K562 (cell line): ENCODE results near the gene RPL28. TPM values are rescaled to one million over a fixed set of nuclear protein-coding genes. Genes with fewer than 3 reads are reported as not detected.

ENCODE experiments used
- CEBPG ChIP-seq, 3 experiments: fragments of 200-800 bp in 1 of 3; sonication (Bioruptor generic) in 1 of 3; sonication (generic) in 1 of 3; formaldehyde crosslinking in 1 of 3; IDR thresholded peaks in 2 of 3; conservative IDR thresholded peaks in 1 of 3; 2 replicates each; pipeline versions ENCODE4 v1.6.1 to v1.8.0; 2016 to 2022; ENCODE audit warnings: missing compliant biosample characterization in 2 of 3, missing genetic modification characterization in 2 of 3, mild to moderate bottlenecking in 1 of 3, missing genetic modification reagents in 1 of 3
- CUX1 ChIP-seq: fragments of 200-800 bp; sonication (Bioruptor generic); IDR thresholded peaks from 2 replicates; pipeline ENCODE4 v1.6.1; 2016; ENCODE audit warnings: missing genetic modification characterization, missing compliant biosample characterization
- E4F1 ChIP-seq: fragments of 250-450 bp; sonication (Bioruptor Pico); IDR thresholded peaks from 2 replicates; pipeline ENCODE4 v1.5.0; 2021; ENCODE audit warnings: mild to moderate bottlenecking, borderline replicate concordance
- ESRRB ChIP-seq: fragments of 250-450 bp; sonication (Bioruptor Pico); IDR thresholded peaks from 2 replicates; pipeline ENCODE4 v1.5.0; 2020; ENCODE audit warnings: mild to moderate bottlenecking, moderate library complexity, borderline replicate concordance
- FOXO4 ChIP-seq: fragments of 450-650 bp; formaldehyde crosslinking; IDR thresholded peaks from 2 replicates; pipeline ENCODE4 v1.4.0; 2020; ENCODE audit warnings: mild to moderate bottlenecking, moderate library complexity
- GTF2B ChIP-seq: IDR thresholded peaks from 2 replicates; pipeline ENCODE4 v1.6.1; 2011; ENCODE audit not compliant: insufficient read length; ENCODE audit errors: extremely low read depth
- IRF1 ChIP-seq: sonication (generic); formaldehyde crosslinking; IDR thresholded peaks from 2 replicates; pipeline ENCODE4 v1.8.0; 2022; ENCODE audit warnings: missing genetic modification reagents, mild to moderate bottlenecking, borderline replicate concordance
- KLF10 ChIP-seq: fragments of 250-450 bp; sonication (Bioruptor Pico); IDR thresholded peaks from 2 replicates; pipeline ENCODE4 v1.6.1; 2021; ENCODE audit warnings: matching md5 sums
- MTA2 ChIP-seq: fragments of 450-650 bp; IDR thresholded peaks from 2 replicates; pipeline ENCODE4 v1.6.1; 2016; ENCODE audit warnings: low read depth
- NFE2 ChIP-seq: IDR thresholded peaks from 2 replicates; pipeline ENCODE4 v1.6.1; 2014; ENCODE audit warnings: antibody characterized with exemption, low read depth
- POU5F1 ChIP-seq: fragments of 150-350 bp; IDR thresholded peaks from 2 replicates; pipeline ENCODE4 v1.6.1; 2014; ENCODE audit warnings: borderline replicate concordance, low read length, low read depth, mild to moderate bottlenecking; ENCODE audit not compliant: partially characterized antibody
- RBM25 ChIP-seq: fragments of 200-400 bp; formaldehyde crosslinking; IDR thresholded peaks from 2 replicates; pipeline ENCODE4 v1.6.1; 2018; ENCODE audit warnings: low read length, low read depth, moderate library complexity; ENCODE audit not compliant: severe bottlenecking
- RBM34 ChIP-seq: fragments of 200-400 bp; formaldehyde crosslinking; IDR thresholded peaks from 2 replicates; pipeline ENCODE4 v1.6.1; 2018; ENCODE audit warnings: low read length, borderline replicate concordance; ENCODE audit not compliant: insufficient read depth
- SMARCB1 ChIP-seq: IDR thresholded peaks from 2 replicates; pipeline ENCODE4 v1.6.1; 2011; ENCODE audit warnings: improper control_type of control experiment, low read depth; ENCODE audit not compliant: insufficient read length
- SUPT5H ChIP-seq: fragments of 450-650 bp; IDR thresholded peaks from 2 replicates; pipeline ENCODE4 v1.6.1; 2016
- TAF7 ChIP-seq: fragments of 450-650 bp; IDR thresholded peaks from 2 replicates; pipeline ENCODE4 v1.6.1; 2016; ENCODE audit warnings: missing genetic modification characterization, missing compliant biosample characterization
- polyA plus RNA-seq, 8 experiments: library from polyadenylated mRNA; depleted of rRNA in 4 of 8; stranded (reverse) in 5 of 8; unstranded in 3 of 8; fragments of >200 nt; fragmentation: Nextera tagmentation in 2 of 8; fragmentation: Illumina TruSeq in 1 of 8; extraction: Ambion mirVana in 2 of 8; extraction: Trizol in 1 of 8; gene quantifications; 2 replicates each; pipeline versions ENCODE4 v1.2.1 to v1.2.3, GENCODE V29; 2011 to 2014; ENCODE audit warnings: inconsistent platforms in 1 of 8, missing spikeins in 1 of 8
- total RNA-seq, 7 experiments: library from RNA; depleted of rRNA in 6 of 7; stranded (reverse); fragments of >200 nt in 6 of 7; fragmentation: Illumina TruSeq in 2 of 7; extraction: Trizol in 2 of 7; gene quantifications; 2 replicates each; pipeline versions ENCODE4 v1.2.1 to v1.2.3, GENCODE V29; 2011 to 2021; ENCODE audit warnings: low replicate concordance in 1 of 7

RPL28 gene
- total and polyA plus RNA-seq, 9 of the 15 experiments (the other 6 are each of a cell fraction or from before 2014, with no cell fraction given) = 124 to 3,106 (median 622) TPM

- TF ChIP-seq FOXO4 (no peak), SUPT5H (peak; percentile 67; the same call in 1 of the 2 replicates), GTF2B (no peak), CEBPG (CRISPR knock-in tag; IDR thresholded peaks at IDR 0.05) (0 out of 2 replicates have a peak, but pooled peaks have one; percentile 33), CEBPG (tag; conservative IDR thresholded peaks at IDR 0.05 in 1 of 2, IDR thresholded peaks at IDR 0.05 in 1 of 2) (no peak), TAF7 (tag) (no peak), ESRRB (no peak), CUX1 (CRISPR knock-in tag) (no peak), RBM25 (no peak), MTA2 (no peak), IRF1 (CRISPR knock-in tag) (no peak), KLF10 (no peak), E4F1 (CRISPR knock-in tag) (no peak), RBM34 (no peak), POU5F1 (no peak), NFE2 (no peak), SMARCB1 (no peak)
Observed at GRCh38 chr19:55440411-55441105, 54.8 kb downstream of the RPL28 start (continued).
